Occipital lobe (tissue), 2 donors: ENCODE data around the gene ZNF490. TPM values are rescaled to one million over a fixed set of nuclear protein-coding genes. Genes with fewer than 3 reads are reported as not detected.

Experiments
- DNase-seq: peaks from one replicate; lab custom pipeline; 2025; lab: John Stamatoyannopoulos, UW
- total RNA-seq: library from RNA; depleted of rRNA; stranded (reverse); fragments of >200 nt; gene quantifications from one replicate; pipeline ENCODE4 v1.2.3, GENCODE V29; 2014

Gene ZNF490
- total RNA-seq, 1 donor from 2014 or later = 11.4 TPM

- no peak for DNase-seq
Observed at GRCh38 chr19:12543855-12544254, 66.8 kb downstream of the ZNF490 start.

Other genes with a start within 250 kb of the ZNF490 start
- 5.9 TPM for gene ZNF442, start 245.1 kb downstream of the ZNF490 start, total RNA-seq
- gene ZNF799, start 209.5 kb downstream of the ZNF490 start, total RNA-seq = 7.2 TPM
- 13.9 TPM for gene ZNF443, start 169.8 kb downstream of the ZNF490 start, total RNA-seq
- 37.6 TPM for gene ZNF709, start 126.0 kb downstream of the ZNF490 start, total RNA-seq
- 34.0 TPM for gene ZNF564, start 59.3 kb downstream of the ZNF490 start, total RNA-seq
- gene ZNF791, start 107 bp upstream of the ZNF490 start, total RNA-seq = 27.6 TPM
- gene MAN2B1, start 55.9 kb upstream of the ZNF490 start, total RNA-seq = 17.2 TPM
- gene WDR83, start 56.0 kb upstream of the ZNF490 start, total RNA-seq = 10.3 TPM
- gene DHPS, start 71.1 kb upstream of the ZNF490 start, total RNA-seq = 79.7 TPM
- not detected for gene GNG14, start 77.2 kb upstream of the ZNF490 start, total RNA-seq
- gene FBXW9, start 85.8 kb upstream of the ZNF490 start, total RNA-seq = 6.4 TPM
- 54.0 TPM for gene TNPO2, start 113.1 kb upstream of the ZNF490 start, total RNA-seq
- 138 TPM for gene TRIR, start 123.9 kb upstream of the ZNF490 start, total RNA-seq
- 59.3 TPM for gene GET3, start 126.7 kb upstream of the ZNF490 start, total RNA-seq
- gene BEST2, start 141.0 kb upstream of the ZNF490 start, total RNA-seq = 0.16 TPM
- 20.3 TPM for gene HOOK2, start 164.7 kb upstream of the ZNF490 start, total RNA-seq
- 22.6 TPM for gene JUNB, start 180.7 kb upstream of the ZNF490 start, total RNA-seq
- gene PRDX2, start 191.0 kb upstream of the ZNF490 start, total RNA-seq = 174 TPM
- gene THSD8, start 191.3 kb upstream of the ZNF490 start, total RNA-seq = 0.62 TPM
- 15.8 TPM for gene RNASEH2A, start 195.8 kb upstream of the ZNF490 start, total RNA-seq
- 2.0 TPM for gene RTBDN, start 223.8 kb upstream of the ZNF490 start, total RNA-seq
- 35.1 TPM for gene MAST1, start 227.7 kb upstream of the ZNF490 start, total RNA-seq